ENCODE data around the gene PSENEN.

Gene PSENEN

DNA sequence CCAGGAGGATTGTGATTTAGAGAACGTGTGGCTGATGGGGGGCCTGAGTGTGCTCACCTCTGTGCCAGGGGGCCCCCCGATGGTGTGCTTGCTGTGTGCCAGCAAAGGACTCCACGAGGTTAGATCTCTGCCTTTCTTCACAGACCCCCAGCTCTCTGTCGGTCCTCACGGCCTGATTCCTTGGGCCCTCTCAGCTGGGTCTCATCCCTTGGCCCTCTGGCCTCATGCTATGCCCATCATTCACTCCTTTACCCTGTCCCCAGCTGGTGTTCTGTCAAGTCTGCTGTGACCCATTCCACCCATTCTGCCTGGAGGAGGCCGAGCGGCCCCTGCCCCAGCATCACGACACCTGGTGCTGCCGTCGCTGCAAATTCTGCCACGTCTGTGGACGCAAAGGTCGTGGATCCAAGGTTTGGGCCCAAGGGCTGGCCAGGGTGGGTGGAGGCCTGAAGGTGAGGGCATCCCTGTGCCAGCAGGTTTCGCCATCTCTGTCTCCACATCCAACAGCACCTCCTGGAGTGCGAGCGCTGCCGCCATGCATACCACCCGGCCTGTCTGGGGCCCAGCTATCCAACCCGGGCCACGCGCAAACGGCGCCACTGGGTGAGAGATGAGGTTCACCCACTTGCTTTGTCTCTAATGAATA lies 20.1 kb upstream of the PSENEN start:
- Mint-ChIP-seq H3K36me3 (no peaks in the 10 kb centered on the region), H3K4me1 (ENCODE audit: low read depth) (peaks cover 8% of the 10 kb centered on the region), H3K27me3 (no peaks in the 10 kb centered on the region), H3K4me3 (no peak overlapping the region), H3K9me3 (ENCODE audit: low read depth) (no peaks in the 10 kb centered on the region), H3K27ac (no peak overlapping the region)

DNA sequence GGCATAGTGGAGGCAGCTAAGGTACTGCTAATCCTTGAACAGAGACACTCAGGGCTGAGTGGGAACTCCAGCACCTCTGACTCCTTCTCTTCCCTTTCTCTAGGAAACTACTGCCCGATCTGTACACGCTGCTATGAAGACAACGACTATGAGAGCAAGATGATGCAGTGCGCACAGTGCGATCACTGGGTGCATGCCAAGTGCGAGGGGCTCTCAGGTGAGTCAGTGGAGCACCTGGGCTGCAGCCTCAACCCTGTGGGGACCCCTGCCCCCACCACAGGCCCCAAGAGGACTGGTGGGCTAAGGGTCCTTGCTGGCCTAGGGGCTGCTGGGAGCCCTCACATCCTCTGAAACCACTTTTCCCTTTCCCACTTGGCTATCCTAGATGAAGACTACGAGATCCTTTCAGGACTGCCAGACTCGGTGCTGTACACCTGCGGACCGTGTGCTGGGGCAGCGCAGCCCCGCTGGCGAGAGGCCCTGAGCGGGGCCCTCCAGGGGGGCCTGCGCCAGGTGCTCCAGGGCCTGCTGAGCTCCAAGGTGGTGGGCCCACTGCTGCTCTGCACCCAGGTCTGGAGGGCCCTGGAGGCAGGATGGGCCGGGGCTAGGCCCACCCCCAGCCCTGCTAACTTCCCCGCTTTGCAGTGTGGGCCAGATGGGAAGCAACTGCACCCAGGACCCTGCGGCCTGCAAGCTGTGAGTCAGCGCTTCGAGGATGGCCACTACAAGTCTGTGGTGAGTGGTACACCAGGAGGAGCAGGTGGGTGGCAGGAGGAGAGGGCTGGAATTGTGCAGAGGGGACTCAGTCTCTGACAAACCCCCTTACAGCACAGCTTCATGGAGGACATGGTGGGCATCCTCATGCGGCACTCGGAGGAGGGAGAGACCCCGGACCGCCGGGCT lies 18.1 kb upstream of the PSENEN start:
- peaks cover 4% of the 10 kb centered on the region for H3K36me3 Mint-ChIP-seq
- no peak overlapping the region for H3K27ac Mint-ChIP-seq
- no peaks in the 10 kb centered on the region for H3K9me3 Mint-ChIP-seq (ENCODE audit: low read depth)
- H3K4me3 Mint-ChIP-seq, result no peak overlapping the region
- no peaks in the 10 kb centered on the region for H3K27me3 Mint-ChIP-seq
- no peaks in the 10 kb centered on the region for H3K4me1 Mint-ChIP-seq (ENCODE audit: low read depth)

DNA sequence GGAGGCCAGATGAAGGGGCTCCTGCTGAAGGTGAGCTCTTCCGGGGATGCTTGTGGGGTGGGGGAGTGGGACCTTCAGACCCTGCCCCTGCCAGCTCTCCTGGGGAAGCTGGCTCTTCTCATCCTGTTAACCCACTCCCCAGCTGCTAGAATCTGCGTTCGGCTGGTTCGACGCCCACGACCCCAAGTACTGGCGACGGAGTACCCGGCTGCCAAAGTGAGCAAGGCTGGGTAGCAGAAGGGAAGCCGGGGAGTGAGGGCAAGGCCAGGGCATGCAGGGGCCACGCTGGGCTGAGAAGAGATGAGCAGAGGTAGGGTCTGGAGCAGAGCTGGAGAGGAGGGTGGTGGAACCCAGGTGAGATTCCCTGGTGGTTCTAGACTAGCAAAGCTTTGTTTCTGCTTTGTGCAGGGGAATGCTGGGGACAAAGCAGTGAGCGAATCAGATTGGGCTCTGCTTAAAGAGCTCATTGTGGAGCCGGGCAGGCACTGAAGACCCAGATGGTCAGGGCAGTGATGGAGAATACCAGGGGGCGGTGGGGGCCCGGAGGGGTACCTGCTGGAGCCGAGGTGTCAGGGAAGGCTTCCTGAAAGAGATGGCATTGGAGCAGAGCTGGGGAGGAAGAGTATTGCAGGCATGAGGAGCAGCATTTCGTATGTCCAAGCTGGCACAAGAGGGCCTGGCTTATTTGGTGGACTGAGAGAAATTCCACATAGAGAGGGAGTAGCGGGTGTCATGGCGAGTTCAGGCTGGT lies 17.3 kb upstream of the PSENEN start:
- Mint-ChIP-seq H3K4me3 (no peak overlapping the region), H3K36me3 (peaks cover 4% of the 10 kb centered on the region), H3K4me1 (ENCODE audit: low read depth) (no peaks in the 10 kb centered on the region), H3K27ac (no peak overlapping the region), H3K9me3 (ENCODE audit: low read depth) (no peaks in the 10 kb centered on the region), H3K27me3 (no peaks in the 10 kb centered on the region)

DNA sequence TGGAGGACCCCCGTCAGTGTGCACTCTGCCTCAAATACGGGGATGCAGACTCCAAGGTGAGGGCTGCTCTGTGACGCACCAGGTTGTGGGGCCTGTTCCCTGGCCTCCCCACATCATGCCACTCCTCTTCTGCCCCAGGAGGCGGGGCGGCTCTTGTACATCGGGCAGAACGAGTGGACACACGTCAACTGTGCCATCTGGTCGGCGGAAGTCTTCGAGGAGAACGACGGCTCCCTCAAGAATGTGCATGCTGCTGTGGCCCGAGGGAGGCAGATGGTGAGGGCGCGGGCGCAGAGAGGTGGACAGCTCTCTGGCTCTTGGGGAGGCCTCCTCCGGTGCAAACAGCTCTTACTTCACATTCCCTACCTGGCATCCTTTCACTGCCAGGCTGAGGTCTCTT lies 16.4 kb upstream of the PSENEN start:
- Mint-ChIP-seq H3K4me3 (no peak overlapping the region), H3K36me3 (peaks cover 4% of the 10 kb centered on the region), H3K9me3 (ENCODE audit: low read depth) (no peaks in the 10 kb centered on the region), H3K4me1 (ENCODE audit: low read depth) (peaks cover under 1% of the 10 kb centered on the region), H3K27ac (no peak overlapping the region), H3K27me3 (no peaks in the 10 kb centered on the region)

DNA sequence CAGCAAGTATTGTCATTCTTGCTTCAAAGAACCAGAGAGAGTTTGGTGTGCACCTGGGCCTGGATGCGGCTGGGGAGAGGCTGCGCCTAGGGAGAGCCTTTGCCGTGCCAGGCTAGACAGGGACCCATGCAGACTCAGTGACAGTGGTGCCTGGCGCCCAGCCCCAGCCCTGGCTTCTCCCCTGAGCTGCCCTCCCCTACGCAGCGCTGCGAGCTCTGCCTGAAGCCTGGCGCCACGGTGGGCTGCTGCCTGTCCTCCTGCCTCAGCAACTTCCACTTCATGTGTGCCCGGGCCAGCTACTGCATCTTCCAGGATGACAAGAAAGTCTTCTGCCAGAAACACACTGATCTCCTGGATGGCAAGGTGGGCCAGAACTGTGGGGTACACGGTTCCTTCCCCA lies 15.7 kb upstream of the PSENEN start:
- Mint-ChIP-seq H3K4me1 (ENCODE audit: low read depth) (peaks cover 3% of the 10 kb centered on the region), H3K27me3 (no peaks in the 10 kb centered on the region), H3K27ac (no peak overlapping the region), H3K4me3 (no peak overlapping the region), H3K36me3 (peaks cover 4% of the 10 kb centered on the region), H3K9me3 (ENCODE audit: low read depth) (no peaks in the 10 kb centered on the region)

DNA sequence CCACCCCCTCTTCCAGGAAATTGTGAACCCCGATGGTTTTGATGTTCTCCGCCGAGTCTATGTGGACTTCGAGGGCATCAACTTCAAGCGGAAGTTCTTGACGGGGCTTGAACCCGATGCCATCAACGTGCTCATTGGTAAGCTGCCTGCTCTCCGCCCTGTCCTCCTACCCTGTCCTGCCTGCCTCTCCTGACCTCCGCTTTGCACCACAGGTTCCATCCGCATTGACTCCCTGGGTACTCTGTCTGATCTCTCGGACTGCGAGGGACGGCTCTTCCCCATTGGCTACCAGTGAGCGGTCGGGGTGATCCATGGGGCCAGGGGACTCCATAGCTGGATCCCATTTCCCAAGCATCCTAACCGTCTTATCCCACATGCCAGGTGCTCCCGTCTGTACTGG lies 15.1 kb upstream of the PSENEN start:
- Mint-ChIP-seq H3K27ac (no peak overlapping the region), H3K4me1 (ENCODE audit: low read depth) (peaks cover 3% of the 10 kb centered on the region), H3K4me3 (no peak overlapping the region), H3K27me3 (no peaks in the 10 kb centered on the region), H3K36me3 (peaks cover 4% of the 10 kb centered on the region), H3K9me3 (ENCODE audit: low read depth) (no peaks in the 10 kb centered on the region)

DNA sequence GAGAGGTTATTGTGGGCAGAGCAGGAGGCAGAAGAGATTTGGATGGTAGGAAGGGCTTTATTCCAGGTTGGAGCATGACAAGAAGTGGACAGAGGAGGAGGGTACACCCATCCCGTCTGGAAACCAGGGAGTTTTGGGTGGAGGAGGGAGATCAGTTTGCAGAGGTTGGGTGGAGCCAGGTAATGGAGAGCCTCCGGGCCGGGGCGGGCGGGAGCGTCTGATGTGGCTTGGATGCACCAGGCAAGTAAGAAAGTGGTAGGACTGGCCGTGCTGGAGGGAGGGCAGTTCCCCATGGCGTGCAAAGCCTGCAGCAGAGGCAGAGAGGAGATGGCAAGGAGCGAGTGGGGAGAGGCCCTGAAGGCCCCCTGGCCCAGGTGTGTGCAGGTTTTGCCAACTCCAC lies 14.1 kb upstream of the PSENEN start:
- Mint-ChIP-seq H3K27ac (no peak overlapping the region), H3K4me3 (no peak overlapping the region), H3K9me3 (ENCODE audit: low read depth) (no peaks in the 10 kb centered on the region), H3K27me3 (no peaks in the 10 kb centered on the region), H3K4me1 (ENCODE audit: low read depth) (peaks cover 4% of the 10 kb centered on the region), H3K36me3 (peaks cover 4% of the 10 kb centered on the region)

DNA sequence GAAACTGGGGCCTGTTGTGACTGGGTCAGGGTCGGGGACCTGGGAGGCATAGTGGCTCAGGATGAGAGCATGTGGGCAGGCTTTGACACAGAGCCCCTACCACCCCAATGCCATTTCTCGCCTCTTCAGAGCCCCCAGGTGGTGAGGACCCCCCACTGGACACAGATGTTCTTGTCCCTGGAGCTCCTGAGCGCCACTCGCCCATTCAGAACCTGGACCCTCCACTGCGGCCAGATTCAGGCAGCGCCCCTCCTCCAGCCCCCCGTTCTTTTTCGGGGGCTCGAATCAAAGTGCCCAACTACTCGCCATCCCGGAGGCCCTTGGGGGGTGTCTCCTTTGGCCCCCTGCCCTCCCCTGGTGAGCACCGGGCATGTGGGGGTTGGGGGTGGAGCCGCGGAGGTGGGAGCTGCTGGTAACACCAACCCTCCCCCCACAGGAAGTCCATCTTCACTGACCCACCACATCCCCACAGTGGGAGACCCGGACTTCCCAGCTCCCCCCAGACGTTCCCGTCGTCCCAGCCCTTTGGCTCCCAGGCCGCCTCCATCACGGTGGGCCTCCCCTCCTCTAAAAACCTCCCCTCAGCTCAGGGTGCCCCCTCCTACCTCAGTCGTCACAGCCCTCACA lies 13.6 kb upstream of the PSENEN start:
- peaks cover 4% of the 10 kb centered on the region for H3K36me3 Mint-ChIP-seq

DNA sequence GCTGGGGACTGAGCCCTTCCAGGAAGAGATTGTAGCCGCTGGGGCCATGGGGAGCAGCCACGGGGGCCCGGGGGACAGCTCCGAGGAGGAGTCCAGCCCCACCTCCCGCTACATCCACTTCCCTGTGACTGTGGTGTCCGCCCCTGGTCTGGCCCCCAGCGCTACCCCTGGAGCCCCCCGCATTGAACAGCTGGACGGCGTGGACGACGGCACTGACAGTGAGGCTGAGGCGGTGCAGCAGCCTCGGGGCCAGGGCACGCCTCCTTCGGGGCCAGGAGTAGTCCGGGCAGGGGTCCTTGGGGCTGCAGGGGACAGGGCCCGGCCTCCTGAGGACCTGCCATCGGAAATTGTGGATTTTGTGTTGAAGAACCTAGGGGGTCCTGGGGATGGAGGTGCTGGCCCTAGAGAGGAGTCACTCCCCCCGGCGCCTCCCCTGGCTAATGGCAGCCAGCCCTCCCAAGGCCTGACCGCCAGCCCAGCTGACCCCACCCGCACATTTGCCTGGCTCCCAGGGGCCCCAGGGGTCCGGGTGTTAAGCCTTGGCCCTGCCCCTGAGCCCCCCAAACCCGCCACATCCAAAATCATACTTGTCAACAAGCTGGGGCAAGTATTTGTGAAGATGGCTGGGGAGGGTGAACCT lies 12.8 kb upstream of the PSENEN start:
- H3K27me3 Mint-ChIP-seq, result no peaks in the 10 kb centered on the region
- peaks cover 4% of the 10 kb centered on the region for H3K36me3 Mint-ChIP-seq
- H3K27ac Mint-ChIP-seq, result no peak overlapping the region
- peaks cover 12% of the 10 kb centered on the region for H3K4me1 Mint-ChIP-seq (ENCODE audit: low read depth)
- H3K9me3 Mint-ChIP-seq (ENCODE audit: low read depth), result no peaks in the 10 kb centered on the region
- no peak overlapping the region for H3K4me3 Mint-ChIP-seq

More for the DNA sequence above, 13.6 kb upstream of the PSENEN start:
- peaks cover 7% of the 10 kb centered on the region for H3K4me1 Mint-ChIP-seq (ENCODE audit: low read depth)
- no peaks in the 10 kb centered on the region for H3K27me3 Mint-ChIP-seq
- no peak overlapping the region for H3K4me3 Mint-ChIP-seq
- H3K27ac Mint-ChIP-seq, result no peak overlapping the region
- no peaks in the 10 kb centered on the region for H3K9me3 Mint-ChIP-seq (ENCODE audit: low read depth)

DNA sequence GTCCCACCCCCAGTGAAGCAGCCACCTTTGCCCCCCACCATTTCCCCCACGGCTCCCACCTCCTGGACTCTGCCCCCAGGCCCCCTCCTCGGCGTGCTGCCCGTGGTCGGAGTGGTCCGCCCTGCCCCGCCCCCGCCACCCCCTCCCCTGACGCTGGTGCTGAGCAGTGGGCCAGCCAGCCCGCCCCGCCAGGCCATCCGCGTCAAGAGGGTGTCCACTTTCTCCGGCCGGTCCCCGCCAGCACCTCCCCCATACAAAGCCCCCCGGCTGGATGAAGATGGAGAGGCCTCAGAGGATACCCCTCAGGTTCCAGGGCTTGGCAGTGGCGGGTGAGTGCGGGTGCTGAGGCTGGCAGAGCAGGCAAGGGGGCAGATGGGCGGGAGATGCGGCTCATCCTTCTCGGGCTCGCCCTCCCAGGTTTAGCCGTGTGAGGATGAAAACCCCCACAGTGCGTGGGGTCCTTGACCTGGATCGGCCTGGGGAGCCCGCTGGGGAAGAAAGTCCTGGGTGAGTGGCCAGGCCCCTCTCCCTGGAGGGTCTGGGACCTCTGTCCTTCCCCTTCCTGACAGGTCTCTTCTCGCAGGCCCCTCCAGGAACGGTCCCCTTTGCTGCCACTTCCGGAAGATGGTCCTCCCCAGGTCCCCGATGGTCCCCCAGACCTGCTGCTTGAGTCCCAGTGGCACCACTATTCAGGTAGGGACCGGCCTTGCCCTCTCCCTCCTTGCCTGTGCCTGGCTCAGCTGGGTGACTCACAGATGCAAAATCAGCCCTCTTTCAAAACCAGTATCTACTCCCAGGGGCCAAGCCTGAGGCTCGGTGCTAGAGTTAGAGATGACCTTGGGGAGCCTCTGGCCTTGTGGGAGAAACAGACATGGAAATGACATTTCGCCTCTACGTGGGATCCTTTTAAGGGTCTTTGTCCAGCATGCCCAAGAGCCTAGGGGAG lies 12.0 kb upstream of the PSENEN start:
- Mint-ChIP-seq H3K4me3 (no peak overlapping the region), H3K27ac (peak overlapping the region; percentile 41), H3K27me3 (no peaks in the 10 kb centered on the region), H3K36me3 (peaks cover 4% of the 10 kb centered on the region), H3K4me1 (ENCODE audit: low read depth) (peaks cover 12% of the 10 kb centered on the region), H3K9me3 (ENCODE audit: low read depth) (no peaks in the 10 kb centered on the region)

DNA sequence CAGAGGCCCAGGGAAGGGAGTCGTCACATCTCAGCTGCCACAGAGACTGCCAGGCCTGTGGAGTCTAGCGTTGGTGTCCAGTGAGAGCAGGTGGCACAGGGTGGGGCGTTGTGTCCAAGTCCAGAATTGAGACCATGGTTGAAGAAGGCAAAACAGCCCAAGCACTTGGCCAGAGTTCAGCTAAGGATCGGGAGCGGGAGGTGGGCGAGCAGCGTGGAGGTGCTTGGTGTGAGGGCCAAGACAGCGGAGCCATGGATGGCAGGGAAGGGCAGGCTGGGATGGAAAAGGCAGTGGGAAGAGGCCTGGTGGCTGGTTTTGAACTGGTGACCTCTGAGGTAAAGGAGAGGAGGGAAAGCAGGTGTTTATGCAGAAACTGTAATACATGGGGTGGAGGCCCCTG lies 11.2 kb upstream of the PSENEN start:
- H3K27ac Mint-ChIP-seq, result peak overlapping the region; percentile 41
- peaks cover 15% of the 10 kb centered on the region for H3K4me1 Mint-ChIP-seq (ENCODE audit: low read depth)
- no peak overlapping the region for H3K4me3 Mint-ChIP-seq
- H3K36me3 Mint-ChIP-seq, result peaks cover 4% of the 10 kb centered on the region
- H3K27me3 Mint-ChIP-seq, result no peaks in the 10 kb centered on the region
- no peaks in the 10 kb centered on the region for H3K9me3 Mint-ChIP-seq (ENCODE audit: low read depth)

DNA sequence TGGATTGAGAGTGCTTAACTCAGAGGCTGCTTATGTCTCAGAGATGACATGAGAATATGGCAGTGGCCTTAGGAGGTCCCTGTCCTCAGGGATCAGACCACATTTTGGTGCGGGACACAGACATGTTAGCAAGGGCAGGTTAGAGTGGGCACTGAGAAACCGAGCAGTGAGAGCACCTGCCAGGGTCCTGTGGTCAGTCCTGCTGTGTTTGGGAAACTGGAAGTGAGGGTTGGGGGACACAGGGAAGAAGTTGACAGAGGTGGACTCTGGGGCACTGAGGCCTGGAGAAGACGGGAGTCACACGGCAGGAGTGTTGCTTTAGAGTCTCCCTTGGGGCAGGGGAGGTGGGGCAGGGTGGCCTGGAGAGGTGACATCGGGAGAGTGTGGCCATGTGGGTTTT lies 10.6 kb upstream of the PSENEN start:
- no peak overlapping the region for H3K4me3 Mint-ChIP-seq
- no peaks in the 10 kb centered on the region for H3K27me3 Mint-ChIP-seq
- peaks cover 17% of the 10 kb centered on the region for H3K4me1 Mint-ChIP-seq (ENCODE audit: low read depth)
- no peaks in the 10 kb centered on the region for H3K9me3 Mint-ChIP-seq (ENCODE audit: low read depth)
- H3K27ac Mint-ChIP-seq, result peak overlapping the region; percentile 35
- peaks cover 4% of the 10 kb centered on the region for H3K36me3 Mint-ChIP-seq

DNA sequence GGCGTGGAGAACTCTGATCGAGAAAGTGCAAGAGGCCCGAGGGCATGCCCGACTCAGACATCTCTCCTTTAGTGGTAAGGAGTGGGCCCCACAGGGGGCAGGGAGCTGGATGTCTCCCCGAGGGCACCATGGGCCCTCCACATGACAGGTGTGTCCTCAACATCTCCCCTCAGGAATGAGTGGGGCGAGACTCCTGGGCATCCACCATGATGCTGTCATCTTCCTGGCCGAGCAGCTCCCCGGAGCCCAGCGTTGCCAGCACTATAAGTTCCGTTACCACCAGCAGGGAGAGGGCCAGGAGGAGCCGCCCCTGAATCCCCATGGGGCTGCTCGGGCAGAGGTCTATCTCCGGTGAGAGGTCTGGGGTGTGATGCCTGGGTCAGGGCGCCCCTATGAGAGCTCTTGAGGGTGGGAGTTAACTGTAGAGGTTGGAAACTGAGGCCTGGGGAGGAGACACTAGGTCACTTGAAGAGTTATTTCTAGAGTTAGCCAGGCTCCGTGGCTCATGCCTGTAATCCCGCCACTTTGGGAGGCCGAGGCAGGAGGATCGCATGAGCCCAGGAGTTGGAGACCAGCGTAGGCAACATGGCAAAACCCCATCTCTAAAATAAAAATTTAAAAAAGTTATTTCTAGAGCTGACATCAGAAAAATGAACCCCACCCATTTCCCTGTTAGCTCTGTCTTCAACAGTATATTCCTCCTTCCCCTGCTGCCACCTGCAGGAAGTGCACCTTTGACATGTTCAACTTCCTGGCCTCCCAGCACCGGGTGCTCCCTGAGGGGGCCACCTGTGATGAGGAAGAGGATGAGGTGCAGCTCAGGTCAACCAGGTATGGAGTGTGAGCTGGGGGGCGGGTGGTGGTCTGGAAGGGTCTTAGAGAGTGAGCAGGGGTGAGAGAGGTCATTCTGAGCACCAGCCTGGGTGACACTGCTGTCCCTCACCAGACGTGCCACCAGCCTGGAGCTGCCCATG lies 8.3 kb upstream of the PSENEN start:
- no peak overlapping the region for H3K4me3 Mint-ChIP-seq
- H3K27ac Mint-ChIP-seq, result peak overlapping the region; percentile 54

More for the DNA sequence above, 8.3 kb upstream of the PSENEN start:
- Mint-ChIP-seq H3K27me3 (no peaks in the 10 kb centered on the region), H3K4me1 (ENCODE audit: low read depth) (peaks cover 27% of the 10 kb centered on the region), H3K36me3 (peaks cover under 1% of the 10 kb centered on the region), H3K9me3 (ENCODE audit: low read depth) (no peaks in the 10 kb centered on the region)
